HG02970 (cell line): ENCODE data around the gene ST6GALNAC1.

Experiments used
- ATAC-seq: cut with Tn5 transposase; IDR thresholded peaks from one replicate; pipeline ENCODE4 v1.9.1; 2021; ENCODE audit warnings: mild to moderate bottlenecking, moderate library complexity, moderate number of reproducible peaks; ENCODE audit not compliant: unreplicated experiment, low FRiP score

ST6GALNAC1 gene

DNA sequence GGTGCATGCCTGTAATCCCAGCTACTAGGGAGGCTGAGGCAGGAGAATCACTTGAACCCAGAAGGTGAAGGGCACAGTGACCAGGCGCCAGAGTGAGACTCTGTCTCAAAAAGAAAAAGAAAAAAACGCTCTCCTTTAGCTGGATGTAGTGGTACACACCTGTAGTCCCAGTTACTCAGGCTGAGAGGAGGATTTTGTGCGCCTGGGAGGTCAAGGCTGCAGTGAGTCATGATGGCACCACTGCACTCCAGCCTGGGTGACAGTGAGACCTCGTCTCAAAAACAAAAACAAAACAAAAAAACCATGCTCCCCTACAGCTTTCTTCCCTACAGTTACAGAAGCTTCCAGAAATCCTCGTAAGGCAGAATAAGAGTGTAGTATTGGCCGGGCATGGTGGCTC is 33.1 kb upstream of the ST6GALNAC1 start:
- no peak for ATAC-seq

DNA sequence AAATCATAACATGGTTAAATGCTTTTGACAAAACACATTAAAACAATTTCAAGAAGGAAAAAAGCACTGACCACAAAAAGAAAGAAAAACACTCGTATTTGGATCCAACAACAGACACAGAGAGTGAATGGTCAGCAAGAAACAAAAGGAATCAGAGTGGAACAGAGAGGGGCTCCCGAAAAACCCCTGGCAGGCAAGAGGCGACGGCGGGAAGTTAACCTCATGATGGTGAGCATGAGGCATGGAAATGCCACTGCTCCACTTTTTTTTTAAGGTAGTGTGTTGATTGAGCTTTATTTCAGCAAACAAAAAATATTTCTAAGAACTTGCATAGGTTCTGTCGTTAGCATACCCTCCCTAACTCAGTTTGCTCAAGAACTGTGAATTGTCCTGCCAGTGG is 32.1 kb upstream of the ST6GALNAC1 start:
- no peak for ATAC-seq

DNA sequence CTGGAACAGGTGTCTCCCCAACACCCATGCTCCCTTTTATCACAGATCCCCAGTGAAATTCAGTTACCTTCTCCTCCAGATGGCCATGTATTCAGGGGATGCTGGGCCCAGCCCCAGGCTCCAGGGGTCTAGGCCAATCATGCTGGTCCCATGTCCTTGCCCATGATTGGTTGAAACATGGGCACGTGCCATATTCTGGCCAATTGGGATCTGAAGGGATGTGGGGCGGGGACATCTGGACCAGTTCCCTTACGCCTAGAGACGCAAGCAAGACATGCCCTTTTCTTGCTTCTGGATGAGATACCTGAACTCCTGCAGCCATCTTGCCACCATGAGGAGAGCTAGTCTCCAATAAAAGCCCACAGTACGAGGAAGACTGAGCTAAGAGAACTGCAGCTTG is 31.0 kb upstream of the ST6GALNAC1 start:
- no peak for ATAC-seq

DNA sequence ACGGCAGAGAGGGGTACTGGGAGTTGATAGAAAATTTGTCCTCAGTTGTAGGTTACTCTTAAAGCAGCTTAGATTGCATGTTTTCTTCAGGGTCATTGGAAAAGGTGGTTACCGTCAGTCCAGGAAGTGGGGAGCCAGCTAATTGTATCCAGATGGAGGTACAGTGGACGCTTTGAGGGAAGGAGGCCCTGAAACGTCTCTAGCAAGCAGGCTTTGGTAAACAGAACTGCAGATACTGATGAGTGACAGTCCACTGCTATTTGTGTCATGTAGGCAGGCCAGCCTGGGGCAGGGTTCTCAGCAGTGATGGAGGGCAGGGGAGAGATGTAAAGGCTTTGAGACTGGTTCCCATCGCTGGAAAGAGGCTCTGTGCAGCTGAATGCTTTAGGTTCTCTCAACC is 30.2 kb upstream of the ST6GALNAC1 start:
- no peak for ATAC-seq

DNA sequence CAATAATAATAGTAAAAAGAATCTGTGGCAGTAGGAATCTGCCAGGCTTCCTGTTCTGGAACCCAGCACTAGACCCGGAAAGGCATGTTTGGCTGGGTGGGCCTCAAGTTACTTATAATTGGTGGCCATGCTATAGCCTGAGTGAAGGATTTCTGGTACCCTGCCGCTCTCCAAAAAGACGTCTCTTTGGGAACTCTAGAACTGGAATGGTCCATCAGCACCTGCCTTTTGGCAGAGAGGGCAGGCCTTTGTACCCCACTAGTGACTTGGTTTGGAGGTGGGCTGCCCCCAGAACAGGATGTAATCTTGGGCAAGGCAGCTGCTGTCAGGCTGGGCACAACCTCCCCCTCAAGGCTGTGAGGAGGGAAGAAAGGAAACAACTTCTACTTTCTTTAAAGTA is 29.3 kb upstream of the ST6GALNAC1 start:
- ATAC-seq = no peak

DNA sequence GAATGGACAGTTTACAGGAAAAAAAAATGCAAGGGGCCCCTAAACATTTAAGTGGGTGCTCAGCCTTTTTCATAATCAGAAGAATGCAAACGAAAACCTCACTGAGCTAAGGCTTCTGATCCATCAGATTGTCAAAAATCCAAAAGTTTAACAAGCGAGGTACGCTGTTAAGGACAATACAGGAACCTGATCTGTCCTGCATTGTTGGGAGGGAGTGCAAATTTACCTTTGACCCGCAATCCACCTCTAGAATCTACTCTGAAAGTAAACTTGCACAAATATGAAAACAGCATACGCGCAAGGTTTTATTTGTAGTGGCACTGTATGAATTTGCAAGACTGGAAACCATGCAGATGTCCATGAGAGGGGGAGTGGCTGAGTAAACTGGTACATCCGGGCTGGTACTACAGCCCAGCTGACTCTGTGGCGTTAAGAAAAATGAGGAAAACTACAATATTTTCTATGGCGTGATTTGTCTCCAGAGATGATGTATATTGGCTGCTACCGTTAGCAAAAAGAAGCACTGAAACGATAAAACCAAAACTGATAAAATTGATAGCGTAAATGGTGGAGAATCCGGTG is 28.8 kb upstream of the ST6GALNAC1 start:
- no peak for ATAC-seq

DNA sequence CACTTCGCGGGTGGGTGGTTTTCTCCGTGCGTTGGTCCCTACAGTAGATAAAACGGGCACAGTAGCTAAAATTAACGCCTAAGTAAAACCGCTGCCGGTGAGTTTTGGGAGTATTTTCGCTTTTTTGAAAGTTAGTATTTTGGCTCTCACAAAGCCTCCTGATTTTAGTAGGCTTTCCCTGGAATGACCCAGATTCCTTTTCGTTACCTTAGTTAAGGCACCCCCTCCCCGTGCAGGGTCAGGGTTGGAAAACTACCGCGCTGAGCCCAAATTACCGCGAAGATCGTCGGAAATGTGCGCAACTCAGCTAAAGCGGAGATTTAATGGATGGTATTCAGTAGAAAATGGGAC is 28.3 kb upstream of the ST6GALNAC1 start:
- no peak for ATAC-seq

DNA sequence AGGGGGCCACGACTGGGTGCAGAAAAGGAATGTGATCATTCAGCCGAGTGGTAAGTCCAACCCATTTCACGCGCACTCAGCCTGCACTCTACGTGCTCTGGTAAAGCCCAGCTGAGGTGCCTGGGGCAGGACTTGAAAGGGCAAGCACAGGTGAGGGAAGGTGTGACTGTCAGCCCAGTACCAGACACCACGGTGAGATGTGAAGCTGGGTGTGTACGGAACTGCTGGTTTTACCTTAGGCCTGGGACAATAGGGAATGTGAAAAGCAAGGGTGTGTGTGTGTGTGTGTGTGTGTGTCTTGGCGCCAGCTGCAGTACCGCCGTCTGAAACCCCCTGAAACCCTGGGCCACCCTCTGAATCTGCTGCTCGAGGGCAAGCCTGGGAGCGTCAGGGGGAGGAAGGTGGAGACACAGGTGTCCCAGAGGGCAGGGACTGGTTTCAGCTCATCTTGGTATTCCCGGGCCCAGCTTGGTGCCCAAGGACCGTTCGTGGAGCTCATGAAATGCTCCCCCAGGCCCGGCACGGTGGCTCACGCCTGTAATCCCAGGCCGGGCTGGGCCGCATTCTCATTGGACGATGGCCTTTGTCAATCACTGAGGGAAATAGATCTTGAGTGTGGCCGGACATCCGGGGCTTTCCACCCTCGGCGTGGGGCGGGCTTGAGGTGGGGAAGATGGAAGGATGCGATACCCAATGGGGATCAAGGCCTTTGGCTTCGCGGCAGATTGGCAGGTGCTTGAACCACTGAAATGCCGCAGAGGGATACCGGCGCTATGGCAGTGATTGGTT is 27.8 kb upstream of the ST6GALNAC1 start:
- ATAC-seq = peak; percentile 98

DNA sequence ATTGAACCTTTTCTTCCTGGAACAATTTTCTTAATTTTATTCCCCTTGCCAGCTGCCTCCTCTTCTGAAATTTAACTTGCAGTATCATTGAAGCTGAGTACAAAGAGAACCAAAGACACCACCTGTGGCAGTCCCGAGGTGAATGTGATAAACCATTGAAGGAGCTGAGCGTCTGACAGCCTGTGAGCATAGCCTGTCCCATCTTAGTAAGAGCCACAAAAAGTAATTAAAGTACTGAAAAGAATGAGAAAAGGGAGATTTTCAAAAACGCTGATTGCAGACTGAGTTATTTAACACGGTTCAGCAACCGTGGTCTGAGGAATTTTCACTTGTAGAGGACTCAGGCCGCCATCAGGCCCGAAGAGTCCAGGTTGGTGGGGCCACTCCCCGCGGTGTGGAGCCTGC is 27.2 kb upstream of the ST6GALNAC1 start:
- no peak for ATAC-seq

DNA sequence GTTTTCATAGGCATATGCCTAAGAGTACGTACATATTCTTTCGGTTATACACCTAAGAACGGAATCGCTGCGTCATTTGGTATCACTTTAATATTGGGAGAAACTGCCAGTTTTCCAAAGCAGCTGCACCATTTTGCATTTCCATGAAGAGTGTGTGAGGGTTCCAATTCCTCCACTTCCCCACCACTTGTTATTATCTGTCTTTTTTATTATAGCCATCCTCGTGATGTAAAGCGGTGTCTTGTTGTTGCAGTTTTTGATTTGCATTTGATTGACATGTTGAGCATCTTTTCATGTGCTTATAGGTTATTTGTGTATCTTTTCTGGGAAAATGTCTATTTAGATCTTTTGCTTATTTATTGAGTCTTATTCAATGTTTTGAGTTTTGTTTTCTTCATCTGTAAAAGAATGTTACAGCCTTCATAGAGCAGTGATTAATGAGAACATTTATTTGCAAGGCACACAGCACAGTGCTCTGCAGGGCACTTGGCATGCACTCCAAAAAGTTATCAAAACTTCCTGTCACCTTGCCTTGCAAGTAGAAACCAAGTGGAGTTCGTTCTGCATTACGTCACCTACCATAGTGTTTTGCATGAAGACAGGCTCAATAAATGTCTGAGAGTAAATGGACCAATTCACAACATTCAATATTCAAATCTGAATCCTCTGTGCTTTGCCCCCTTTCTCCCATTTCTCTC is 26.6 kb upstream of the ST6GALNAC1 start:
- no peak for ATAC-seq

DNA sequence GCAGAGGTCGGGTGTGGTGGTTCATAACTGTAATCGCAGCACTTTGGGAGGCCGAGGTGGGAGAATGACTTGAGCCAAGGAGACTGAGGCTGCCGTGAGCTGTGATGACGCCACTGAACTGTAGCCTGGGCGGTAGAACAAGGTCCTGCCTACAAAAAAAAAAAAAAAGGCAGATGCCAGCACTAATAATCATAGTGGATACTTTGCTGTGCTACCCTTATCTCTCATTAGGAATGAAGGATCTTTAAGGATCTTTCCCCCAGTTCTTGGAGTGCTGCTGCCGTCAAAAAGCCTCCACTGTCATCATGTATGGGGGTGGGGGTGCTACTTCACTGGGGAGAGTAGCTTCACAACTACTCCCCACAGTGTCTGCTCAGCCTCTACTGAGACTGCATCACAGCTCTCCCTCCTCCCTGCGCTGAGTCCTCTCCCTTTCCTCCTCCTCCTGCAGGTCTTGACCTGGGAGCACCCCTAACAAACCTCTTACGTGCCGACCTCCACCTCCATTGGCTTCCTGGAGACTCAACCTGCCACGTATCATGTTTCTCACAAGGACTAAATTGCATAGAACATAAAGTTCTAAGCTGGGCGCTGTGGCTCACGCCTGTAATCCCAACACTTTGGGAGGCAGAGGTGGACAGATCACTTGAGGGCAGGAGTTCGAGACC is 24.4 kb upstream of the ST6GALNAC1 start:
- ATAC-seq = no peak

DNA sequence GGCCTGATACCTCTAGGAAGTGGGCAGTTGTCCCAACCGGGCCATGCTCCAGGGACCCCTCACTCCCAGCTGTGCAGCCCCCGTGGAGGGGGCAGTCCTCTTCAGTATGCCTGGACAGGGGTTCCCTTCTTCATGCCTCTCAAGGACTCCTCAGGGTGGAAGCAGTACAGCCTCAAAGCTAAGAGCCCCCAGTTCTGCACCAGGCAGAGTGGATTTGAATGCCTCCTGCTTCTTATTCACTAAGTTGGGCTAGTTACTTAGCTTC is 23.9 kb upstream of the ST6GALNAC1 start:
- no peak for ATAC-seq

DNA sequence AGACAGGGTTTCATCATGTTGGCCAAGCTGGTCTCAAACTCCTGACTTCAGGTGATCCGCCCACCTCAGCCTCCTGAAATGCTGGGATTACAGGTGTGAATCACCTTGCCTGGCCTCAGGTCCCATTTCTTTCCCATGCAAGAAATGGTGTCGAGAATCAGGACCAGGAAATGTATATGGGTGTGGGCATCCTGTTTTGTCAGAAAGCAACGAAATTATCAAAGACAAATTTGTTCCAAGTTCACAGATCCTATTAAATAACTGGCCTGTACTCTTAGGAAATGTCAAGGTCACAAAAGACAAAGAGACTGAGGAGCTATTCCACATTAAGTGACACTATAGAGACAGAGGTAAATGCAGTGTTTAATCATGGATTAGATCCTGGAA is 17.1 kb upstream of the ST6GALNAC1 start:
- no peak for ATAC-seq

DNA sequence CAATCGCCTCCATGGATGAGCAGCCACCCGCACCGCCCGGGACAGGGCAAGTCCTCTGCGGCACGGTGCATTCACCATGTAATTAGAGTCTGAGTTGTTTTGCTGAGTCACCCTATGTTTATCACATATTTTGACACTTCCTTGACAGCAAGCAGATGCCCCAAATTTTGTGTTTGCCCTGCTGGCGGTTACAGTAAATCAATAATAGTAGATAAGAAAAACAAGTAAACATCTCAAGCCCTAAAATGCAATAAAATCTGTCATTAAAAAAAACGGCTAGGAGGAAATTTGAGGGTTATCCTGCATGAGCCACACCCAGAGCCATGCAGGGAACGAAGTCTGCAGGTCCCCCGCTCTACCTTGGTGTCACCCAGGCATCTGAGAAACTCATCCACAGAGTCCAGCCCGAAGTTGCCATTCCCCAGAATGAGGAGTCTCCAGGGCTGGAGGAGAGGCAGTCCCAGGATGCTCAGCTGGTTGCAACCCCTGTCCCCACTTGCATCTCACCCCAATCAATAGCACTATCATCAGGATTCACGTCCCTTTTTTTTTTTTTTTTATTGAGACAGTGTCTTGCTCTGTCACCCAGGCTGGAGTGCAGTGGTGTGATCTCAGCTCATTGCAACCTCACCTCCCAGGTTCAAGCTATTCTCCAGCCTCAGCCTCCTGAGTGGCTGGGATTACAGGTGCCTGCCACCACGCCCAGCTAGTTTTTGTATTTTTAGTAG is 16.5 kb upstream of the ST6GALNAC1 start:
- ATAC-seq = no peak

DNA sequence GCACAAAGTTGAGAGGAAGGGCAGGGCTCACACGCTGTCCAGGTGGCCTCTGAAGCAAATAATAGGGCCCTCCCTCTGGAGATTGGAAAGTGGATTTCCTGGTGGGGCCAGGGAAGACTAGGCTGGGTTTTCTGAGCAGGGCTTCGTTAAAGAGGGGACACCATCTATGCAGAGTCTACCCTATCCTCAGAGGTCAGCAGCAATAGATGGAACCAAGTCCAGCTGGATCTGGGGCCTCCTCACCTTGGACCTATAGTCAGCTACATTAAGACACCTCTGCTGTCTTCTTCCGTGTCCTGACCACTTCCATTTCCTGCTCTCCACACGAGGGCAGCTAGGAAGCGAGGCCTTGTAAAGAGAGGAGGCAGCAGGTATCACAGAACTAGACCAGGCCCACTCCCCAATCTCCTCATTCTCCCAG is 14.7 kb upstream of the ST6GALNAC1 start:
- ATAC-seq = no peak

DNA sequence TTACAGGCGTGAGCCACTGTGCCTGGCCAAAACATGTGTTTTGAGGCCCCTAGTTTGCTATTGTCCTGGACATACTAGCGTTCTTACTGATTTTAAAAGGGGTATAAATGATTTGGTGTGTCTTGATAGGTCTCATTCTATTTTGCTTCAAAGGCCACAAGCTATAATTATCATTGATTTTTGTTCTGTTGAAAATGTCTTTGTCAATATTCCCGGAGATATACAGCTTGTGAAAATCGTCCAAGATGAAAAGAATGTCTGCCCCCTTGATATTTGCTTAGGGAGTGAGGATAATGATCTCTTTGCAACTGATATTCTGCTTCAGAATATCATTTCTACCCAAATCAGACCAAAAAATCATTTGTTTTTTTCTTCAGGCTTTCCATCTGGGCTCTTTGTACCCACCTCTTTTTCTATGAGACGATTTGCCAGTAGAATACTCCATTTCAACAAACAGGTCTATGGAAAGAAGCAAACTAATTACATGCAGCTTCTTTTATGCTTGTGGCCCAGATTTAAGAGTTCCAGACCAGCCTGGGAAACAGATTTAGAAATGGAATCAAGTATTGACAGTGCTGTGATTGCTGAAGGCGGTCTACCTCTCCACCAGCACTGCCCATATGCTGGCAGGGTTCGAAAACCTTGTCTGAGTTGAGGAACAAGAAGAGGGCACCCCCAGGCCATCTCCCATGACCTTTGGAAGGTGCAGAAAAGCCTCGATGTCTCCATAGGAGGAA is 14.1 kb upstream of the ST6GALNAC1 start:
- no peak for ATAC-seq

DNA sequence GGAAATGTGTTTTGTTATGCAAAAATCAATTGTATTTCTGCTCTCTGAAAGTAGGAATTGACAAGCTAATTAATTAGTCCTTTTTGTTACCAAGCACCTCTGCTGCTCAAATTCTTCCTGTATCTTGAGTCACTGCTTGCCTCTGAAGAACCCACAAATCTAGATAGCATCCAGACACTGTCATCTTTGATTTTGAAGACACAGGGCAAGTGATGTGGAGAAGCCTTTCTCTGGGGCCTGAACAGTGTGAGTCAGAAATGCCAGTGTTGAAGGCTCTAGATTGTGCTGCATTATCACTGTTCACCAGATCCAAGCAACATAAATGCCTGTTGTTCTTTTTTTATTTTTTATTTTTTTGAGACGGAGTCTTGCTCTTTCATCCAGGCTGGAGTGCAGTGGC is 10.9 kb upstream of the ST6GALNAC1 start:
- no peak for ATAC-seq

DNA sequence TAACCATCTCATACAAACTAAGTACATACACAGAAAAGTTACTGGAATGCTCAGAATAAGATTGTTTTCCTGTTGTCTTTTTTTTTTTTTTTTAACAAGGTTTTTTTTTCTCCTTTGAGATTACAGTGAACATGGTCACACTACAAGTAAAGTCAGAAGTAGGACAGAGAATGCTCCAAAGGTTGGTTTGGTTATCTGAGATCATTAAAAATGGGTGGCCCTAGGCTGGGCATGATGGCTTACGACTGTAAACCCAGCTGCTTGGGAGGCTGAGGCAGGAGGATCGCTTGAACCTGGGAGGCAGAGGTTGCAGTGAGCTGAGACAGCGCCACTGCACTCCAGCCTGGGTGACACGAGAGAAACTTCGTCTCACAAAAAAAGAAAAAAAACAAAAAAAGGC is 6.9 kb upstream of the ST6GALNAC1 start:
- no peak for ATAC-seq

DNA sequence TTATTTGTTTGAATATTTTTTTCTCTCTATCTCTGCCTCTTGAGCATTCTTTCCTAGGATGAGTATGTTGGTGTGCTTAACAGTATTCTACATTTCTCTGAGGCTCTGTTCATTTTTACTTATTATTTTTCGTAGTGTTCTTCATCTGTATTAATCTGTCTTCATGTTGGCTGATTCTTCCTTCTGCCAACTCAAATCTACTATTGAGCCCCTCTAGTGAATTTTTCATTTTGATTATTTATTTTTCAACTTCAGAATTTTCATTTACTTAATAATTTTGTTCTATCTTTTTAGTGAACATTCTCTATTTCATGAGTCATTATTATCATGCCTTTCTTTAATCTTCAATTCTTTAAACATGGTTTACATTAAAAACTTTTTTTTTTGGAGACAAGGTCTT is 3.2 kb upstream of the ST6GALNAC1 start:
- no peak for ATAC-seq

DNA sequence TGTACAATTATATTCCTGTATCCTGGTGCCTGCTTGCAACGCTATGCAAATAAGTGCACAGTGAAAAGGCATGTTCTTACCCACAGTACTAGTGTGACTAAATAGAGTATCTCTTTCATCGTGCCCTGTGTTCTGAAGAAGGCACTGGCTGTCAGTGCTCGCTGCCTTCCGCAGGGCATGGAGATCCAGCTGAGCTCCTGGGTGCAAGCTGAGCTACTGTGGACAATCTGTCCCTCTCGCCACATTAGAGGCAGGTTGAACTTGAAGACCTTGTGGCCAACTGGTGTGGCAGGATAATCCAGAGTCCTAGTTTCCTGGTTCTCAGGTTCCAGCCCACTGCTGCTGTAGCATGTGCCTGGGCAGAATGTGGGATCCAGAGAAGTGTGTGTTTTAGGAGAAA is 1.9 kb upstream of the ST6GALNAC1 start:
- ATAC-seq = no peak
